GM19463 (cell line): ENCODE data around the gene THOC5.
"Not testable (repeated sequence)": the region's sequence is repeated elsewhere in the genome, so short reads cannot be mapped to it uniquely, and the experiment has no call there.

Experiments
- ATAC-seq: cut with Tn5 transposase; IDR thresholded peaks from one replicate; pipeline ENCODE4 v1.9.1; 2021; ENCODE audit warnings: mild to moderate bottlenecking, moderate library complexity; ENCODE audit not compliant: unreplicated experiment

THOC5 gene

GRCh38 chr22:29563652-29564460 is 10.3 kb upstream of the THOC5 start:
- no peak for ATAC-seq

GRCh38 chr22:29559853-29560252 is 6.3 kb upstream of the THOC5 start:
- ATAC-seq = no peak

DNA sequence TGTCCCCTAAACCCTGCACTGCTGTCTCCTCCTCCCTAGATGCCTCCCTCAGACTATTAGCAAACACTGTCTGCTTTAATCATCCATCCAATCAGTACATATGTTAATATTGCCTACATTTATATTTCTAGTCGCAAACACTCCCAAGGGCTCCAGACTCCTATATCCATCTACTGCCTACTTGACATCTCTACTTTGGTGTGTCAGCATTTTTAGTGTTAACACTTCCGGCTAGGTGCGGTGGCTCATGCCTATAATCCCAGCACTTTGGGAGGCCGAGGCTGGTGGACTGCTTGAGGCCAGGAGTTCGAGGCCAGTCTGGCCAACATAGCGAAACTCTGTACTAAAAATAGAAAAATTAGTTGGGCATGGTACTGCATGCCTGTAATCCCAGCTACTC is 5.5 kb upstream of the THOC5 start:
- no peak for ATAC-seq

DNA sequence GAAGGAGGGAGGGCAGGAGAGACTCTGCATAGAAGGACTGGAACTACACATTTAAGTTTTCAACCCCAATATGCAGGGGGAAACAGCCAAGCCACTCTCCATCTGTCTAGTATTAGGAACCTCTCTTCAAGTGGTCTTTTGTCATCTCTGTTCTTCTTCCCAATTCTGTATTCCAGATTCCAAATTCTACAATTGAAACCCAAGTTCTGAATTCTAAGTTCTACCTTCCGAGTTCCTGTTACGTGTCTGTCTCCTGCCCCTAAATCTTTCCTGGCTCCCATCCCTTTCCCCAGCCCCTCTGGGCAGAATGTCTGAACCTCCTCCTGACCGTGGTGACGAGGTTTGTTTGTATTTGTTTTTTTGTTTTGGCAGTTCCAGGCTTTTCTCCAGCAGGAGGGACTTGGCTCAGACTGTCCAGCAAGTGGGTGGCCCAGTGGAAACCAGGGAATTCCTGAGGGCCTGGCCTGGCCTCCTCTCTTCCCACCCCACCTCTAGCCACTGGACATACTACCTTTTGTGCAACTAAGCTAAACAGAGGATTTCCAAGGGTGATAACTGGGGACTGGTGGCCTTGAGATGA is 1.6 kb upstream of the THOC5 start:
- ATAC-seq = no peak

DNA sequence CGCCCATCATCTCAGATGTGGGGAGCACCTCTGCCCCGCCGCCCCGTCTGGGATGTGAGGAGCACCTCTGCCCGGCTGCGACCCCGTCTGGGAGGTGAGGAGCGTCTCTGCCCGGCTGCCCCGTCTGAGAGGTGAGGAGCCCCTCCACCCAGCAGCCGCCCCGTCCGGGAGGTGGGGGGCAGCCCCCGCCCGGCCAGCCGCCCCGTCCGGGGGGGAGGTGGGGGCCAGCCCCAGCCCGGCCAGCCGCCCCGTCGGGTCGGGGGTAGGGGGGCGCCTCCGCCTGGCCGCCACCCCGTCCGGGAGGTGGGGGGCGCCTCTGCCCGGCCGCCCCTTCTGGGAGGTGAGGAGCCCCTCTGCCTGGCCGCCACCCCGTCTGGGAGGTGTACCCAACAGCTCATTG is 1.2 kb downstream of the THOC5 start:
- ATAC-seq = not testable (repeated sequence)

DNA sequence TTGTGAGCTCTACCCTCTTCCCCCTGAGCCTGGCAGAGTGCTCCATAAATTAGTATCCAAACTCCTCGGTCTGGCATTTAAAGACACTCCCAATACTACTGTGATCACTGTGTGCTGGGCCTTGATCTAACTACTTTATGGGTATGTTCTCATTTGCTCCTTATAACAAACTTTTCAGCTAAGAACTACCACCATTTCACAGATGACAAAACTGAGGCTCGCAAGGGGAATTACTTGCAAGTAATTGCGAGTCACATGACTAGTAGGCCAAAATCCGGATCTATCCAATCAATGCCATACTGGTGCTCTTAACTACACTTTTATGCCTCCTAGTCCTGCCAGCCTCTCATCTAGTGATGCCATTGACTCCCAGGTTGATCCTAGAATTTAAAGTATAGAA is 3.6 kb downstream of the THOC5 start:
- no peak for ATAC-seq

GRCh38 chr22:29545045-29545444 is 8.5 kb downstream of the THOC5 start:
- ATAC-seq = not testable (repeated sequence)

DNA sequence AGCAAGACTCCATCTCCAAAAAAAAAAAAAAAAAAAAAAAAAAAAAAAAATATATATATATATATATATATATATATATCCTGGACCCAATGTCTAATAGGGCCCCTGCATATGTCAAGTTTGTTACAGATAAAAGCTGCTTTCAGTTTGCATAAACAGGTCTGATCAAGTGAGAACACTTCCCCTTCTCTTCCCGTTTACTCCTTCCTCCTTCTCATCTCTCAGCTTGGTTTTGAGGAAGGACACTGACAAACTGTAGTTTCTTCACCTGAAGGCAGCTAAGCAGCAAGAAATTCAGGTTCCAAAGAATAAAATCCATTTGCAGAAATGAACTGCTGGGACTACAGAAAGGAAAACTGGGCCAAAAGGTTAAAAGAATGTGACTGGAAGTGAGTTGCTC is 11.7 kb downstream of the THOC5 start:
- ATAC-seq = no peak

DNA sequence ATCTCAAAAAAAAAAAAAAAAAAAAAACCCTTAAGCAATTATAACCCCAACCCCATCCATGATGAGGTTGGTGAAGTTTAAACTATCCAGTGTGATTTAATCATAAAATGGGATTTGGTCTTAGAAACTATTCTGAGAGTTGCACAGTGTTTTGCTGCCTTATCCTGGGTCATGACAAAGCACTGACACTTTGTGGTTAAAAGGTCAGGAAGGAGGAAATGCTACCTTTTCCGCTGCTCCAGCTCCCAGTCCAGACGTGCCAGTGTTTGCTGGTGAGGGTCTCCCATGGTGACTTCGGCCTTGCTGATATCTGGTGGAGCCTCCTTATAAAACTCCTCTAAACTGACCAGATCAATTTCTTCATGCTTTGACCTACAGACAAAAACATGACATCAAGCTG is 14.5 kb downstream of the THOC5 start:
- no peak for ATAC-seq

DNA sequence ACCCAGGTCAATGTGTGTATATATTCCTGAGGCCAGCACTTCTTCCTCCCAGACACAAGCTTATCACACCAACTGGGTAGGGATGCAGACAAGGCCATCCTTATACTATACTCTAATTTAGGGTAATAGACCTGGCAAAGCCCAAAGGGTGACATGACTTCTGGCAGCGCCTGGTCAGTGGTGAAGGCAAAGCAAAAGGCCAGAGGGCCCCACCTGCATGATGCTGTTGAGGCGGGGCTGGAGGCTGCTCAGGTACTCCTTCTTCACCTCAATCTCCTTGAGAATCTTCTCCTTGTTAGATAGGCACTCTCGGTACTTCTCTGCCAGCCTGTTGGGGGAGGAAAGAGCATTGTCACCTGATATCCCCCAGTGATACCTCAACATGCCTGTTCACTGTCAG is 17.1 kb downstream of the THOC5 start:
- no peak for ATAC-seq

DNA sequence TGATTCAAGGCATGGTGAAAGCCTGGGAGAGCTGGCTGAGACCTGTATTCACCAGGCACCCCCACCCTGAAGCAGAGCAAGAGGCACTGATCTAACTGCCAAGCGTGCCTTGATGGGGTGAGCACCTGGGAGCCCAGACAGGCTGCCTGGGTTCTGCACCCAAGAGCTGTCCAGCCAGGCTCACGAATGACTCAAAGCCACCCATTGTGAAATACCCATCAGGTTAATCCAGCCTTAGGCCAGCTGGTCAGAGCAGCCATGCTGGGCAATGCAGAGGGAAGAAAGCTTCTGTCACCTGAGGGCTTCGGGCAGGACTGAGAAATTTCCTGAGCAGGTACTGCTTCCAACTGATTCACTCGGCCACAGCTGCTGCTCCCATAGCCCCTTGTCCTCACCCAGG is 22.1 kb downstream of the THOC5 start:
- ATAC-seq = no peak

GRCh38 chr22:29530716-29531115 is 22.8 kb downstream of the THOC5 start:
- ATAC-seq = no peak

DNA sequence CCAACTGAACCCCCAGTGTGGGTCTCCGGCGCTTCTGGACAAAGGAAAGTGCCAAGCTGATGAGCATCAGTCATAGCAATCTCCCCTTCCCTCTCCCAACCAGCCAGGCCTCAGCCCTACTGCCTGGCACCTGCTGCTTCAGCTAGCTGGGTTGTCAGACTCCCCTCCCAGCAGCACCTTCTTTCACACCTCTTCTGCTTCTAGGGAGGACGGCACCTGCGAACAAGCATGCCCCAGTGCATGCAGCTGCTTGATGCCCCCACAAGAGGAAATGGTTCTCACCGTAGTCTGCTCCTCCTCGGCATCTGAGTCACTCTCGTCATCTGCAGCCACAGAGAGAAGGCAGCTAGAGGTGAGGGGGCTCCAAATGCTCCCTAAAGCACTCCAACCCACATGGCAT is 25.4 kb downstream of the THOC5 start:
- no peak for ATAC-seq

DNA sequence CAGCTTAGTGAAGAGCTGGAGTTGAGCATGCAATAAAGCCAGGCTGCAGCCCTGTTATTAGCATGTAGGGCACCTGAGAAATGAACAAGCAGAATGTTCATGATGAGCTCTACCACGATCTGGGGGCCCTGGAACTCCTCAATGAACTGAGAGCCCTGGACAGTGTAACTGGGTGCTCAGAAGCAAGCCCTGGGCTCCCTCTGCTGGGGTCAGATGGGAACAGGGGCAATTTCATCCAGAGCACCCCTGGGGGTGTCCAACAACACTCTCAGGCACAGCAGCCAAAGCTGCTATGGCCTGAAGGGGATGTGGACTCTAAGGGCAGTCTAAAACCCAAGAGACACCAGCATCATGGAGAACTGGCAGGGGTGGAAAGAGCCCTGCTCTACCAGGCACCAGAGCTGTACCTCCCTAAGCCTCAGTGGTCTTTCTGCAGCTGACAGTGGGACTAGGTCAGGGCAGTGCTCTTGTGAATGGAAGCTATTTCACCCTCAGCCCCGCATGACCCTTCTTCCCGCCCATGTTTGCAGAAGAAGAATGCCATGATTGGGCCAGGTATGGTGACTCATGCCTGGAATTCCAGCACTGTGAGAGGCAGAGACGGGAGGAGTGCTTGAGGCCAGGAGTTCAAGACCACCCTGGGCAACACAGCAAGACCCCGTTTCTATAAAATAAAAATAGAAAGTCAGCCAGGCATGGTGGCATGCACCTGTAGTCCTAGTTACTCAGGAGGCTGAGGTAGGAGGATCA is 28.9 kb downstream of the THOC5 start:
- ATAC-seq = no peak

DNA sequence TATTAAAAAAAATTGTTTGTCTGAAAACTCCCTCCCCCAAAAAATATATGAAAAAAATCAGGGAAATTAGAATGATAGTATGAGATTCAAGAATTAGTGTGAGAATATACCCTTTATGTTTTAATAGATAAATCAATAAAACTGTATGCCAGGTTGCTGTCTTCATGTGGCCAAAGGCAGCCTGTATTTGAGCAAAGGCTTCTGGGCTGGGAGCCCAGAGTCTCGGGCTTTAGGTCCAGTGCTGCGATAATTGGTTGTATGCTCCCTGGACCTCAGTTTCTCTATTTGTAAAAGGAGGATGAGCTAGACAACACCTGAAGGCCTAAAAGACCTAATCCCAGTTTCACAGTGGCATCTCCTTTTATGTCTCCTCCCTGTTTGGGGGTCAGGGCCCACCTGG is 29.8 kb downstream of the THOC5 start:
- no peak for ATAC-seq

GRCh38 chr22:29521526-29521925 is 32.0 kb downstream of the THOC5 start:
- ATAC-seq = no peak

DNA sequence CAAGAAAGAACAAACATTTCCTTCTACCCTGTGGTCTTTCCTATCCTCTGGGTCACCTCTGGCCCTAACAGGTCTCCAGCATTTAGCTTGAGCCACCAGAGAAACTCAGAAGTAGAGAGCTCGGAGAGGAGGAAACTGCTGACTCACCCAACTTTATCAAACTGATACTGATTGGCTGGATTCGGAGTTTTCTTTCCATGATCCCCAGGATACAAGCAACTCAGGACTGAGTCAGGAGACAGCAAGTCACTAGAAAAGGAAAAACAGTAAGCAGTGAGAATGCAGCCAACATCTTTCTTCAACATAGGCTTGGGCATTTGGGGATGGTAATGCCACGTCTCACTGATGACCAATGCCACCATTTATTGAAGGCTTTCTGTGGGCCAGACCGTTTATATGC is 32.7 kb downstream of the THOC5 start:
- no peak for ATAC-seq

DNA sequence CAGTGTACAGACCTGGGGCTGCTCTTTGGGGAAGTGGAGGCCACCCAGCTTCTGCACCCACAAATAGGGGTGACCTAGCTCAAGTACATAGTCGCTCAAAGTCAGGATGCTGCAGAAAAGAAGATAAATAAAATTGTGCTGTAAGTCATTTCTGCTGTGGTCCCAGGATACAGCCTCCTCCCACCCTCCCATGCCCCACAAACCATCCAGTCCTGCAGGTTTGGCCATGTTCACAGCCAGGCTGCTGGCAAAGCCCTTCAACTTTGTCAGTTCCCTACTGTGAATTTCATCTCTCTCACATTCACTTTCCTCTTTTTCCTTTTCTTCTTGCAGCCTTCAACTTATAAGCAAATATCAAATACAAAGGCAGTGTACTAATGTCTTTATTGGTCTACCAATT is 33.6 kb downstream of the THOC5 start:
- no peak for ATAC-seq

DNA sequence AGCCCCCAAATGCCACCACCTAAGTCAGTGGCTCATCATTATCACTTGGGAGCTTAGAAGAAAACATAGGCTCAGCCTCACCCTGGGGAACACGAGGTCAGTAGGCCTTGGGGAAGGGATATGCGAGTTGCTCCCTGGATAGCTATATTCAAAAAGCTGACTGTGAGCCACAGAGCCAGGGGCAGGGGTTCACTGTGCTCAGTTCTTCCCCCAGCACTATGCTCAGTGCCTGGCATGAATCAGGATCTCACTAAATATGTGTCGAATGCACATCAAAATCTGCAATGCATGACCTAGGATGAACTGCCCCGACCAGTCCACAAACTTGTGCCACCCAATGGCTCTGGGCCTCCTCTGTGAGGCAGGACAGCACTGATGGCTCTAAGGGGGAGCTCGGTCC is 35.1 kb downstream of the THOC5 start:
- no peak for ATAC-seq

- no peak for ATAC-seq
Observed at GRCh38 chr22:29517215-29517908, 36.2 kb downstream of the THOC5 start.

GRCh38 chr22:29512031-29512430 is 41.5 kb downstream of the THOC5 start:
- ATAC-seq = no peak
